BE2C (cell line): ENCODE results near the gene CEP120.
"Not testable (repeated sequence)": the region's sequence is repeated elsewhere in the genome, so short reads cannot be mapped to it uniquely, and the experiment has no call there.

Experiments used
- DNase-seq: peaks from one replicate; pipeline ENCODE4 v3.0.0-alpha.2; 2020
- H3K27me3 ChIP-seq: fragments of 250-450 bp; sonication (Bioruptor Pico); 2 replicates; pipeline ENCODE4 v1.5.1; 2020; ENCODE audit warnings: mild to moderate bottlenecking
- H3K36me3 ChIP-seq: fragments of 250-450 bp; sonication (Bioruptor Pico); 2 replicates; pipeline ENCODE4 v1.5.1; 2020; ENCODE audit warnings: mild to moderate bottlenecking
- H3K4me1 ChIP-seq: fragments of 250-450 bp; sonication (Bioruptor Pico); 2 replicates; pipeline ENCODE4 v1.5.1; 2020
- H3K4me3 ChIP-seq: 2 replicates; pipeline ENCODE4 v1.5.1; 2011; ENCODE audit warnings: low read depth, low read length
- H3K9me3 ChIP-seq: fragments of 250-450 bp; sonication (Bioruptor Pico); 2 replicates; pipeline ENCODE4 v1.5.1; 2020
- CTCF ChIP-seq: IDR thresholded peaks from 2 replicates; pipeline ENCODE4 v1.5.1; 2012; ENCODE audit warnings: mild to moderate bottlenecking, low read depth, low read length

Gene CEP120

GRCh38 chr5:123434796-123435195 lies 11.6 kb upstream of the CEP120 start:
- no peak for TF ChIP-seq CTCF

GRCh38 chr5:123433596-123433995 lies 10.4 kb upstream of the CEP120 start:
- TF ChIP-seq CTCF = no peak
- Histone ChIP-seq H3K9me3 (no peaks in the 10 kb centered on the region), H3K4me1 (no peaks in the 10 kb centered on the region), H3K27me3 (no peaks in the 10 kb centered on the region), H3K4me3 (no peak overlapping the region), H3K36me3 (no peaks in the 10 kb centered on the region)
- DNase-seq = no peak

More at GRCh38 chr5:123434796-123435195, 11.6 kb upstream of the CEP120 start:
- H3K4me3 ChIP-seq = no peak overlapping the region
- H3K9me3 ChIP-seq = no peaks in the 10 kb centered on the region
- DNase-seq = no peak
- H3K4me1 ChIP-seq = no peaks in the 10 kb centered on the region
- H3K36me3 ChIP-seq = no peaks in the 10 kb centered on the region
- H3K27me3 ChIP-seq = no peaks in the 10 kb centered on the region

DNA sequence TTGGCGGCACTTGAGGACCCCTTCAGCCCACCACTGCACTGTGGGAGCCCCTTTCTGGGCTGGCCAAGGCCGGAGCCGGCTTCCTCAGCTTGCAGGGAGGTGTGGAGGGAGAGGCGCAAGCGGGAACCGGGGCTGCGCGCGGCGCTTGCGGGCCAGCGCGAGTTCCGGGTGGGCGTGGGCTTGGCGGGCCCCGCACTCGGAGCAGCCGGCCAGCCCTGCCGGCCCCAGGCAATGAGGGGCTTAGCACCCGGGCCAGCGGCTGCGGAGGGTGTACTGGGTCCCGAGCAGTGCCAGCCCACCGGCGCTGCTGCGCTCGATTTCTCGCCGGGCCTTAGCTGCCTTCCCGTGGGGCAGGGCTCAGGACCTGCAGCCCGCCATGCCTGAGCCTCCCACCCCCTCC lies 7.2 kb upstream of the CEP120 start:
- DNase-seq, H3K4me1 ChIP-seq, H3K27me3 ChIP-seq, H3K36me3 ChIP-seq, H3K4me3 ChIP-seq, H3K9me3 ChIP-seq: not testable (repeated sequence)

DNA sequence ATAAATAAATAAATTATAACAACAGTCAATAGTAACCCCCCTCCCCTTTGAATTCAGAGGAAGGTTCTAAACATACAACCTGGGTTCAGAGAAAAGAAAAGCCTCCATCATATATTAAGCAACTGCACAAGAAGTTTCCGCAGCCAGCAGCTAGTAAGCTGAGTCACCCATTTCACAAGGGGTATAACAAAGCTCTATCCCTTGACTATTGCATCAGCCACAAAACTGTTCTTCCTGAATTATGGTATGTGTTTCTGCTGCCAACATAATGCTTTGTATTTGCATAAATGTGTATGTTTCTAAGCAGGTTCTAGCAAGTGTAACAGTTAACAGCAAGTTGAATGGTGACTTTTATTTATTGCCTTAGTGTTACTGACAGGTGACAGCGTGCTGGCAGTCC lies 6.8 kb upstream of the CEP120 start:
- DNase-seq = no peak
- Histone ChIP-seq H3K4me3 (no peak overlapping the region), H3K4me1 (no peaks in the 10 kb centered on the region), H3K9me3 (no peaks in the 10 kb centered on the region), H3K36me3 (no peaks in the 10 kb centered on the region), H3K27me3 (no peaks in the 10 kb centered on the region)
- TF ChIP-seq CTCF = no peak

DNA sequence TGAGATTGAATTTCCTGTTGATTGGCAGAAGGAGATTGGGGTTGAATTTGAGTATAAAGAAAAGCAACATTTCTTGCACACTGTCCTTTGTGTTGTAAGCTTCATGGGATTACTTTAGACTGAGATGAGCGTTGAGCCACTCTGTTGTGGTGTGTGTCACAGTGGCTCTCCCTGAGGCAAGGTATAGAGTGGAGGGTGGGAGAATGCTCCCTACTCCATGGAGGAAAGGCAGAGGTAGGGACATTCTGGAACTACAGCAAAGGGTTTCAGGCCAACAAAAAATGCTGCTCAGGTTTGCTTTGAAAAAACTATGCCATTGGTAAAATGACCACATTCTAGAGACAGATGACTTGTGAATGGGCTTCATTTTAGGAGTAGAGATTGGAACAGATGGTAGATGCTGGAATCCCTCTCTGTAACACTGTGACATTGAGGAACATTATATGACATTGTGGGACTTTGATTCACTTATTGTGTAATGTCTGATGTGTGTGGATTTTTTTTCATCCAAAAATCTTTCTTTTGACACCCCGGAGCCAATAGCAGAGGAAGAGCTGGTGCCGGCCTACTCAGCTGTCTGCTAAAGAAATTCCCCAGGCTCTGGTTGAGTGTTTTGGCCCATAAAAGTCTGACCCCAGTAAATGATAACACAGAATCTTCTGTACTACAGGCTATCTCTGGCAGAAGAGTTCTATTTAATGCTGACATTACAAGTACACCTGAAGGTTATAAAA lies 6.2 kb upstream of the CEP120 start:
- no peak for TF ChIP-seq CTCF
- no peaks in the 10 kb centered on the region for H3K9me3 ChIP-seq
- DNase-seq = no peak
- no peaks in the 10 kb centered on the region for H3K27me3 ChIP-seq
- H3K4me3 ChIP-seq = no peak overlapping the region
- no peaks in the 10 kb centered on the region for H3K4me1 ChIP-seq
- no peaks in the 10 kb centered on the region for H3K36me3 ChIP-seq

GRCh38 chr5:123428521-123429220 lies 5.5 kb upstream of the CEP120 start:
- no peaks in the 10 kb centered on the region for H3K27me3 ChIP-seq
- no peaks in the 10 kb centered on the region for H3K4me1 ChIP-seq
- DNase-seq = no peak
- no peak overlapping the region for H3K4me3 ChIP-seq
- H3K36me3 ChIP-seq = no peaks in the 10 kb centered on the region
- no peaks in the 10 kb centered on the region for H3K9me3 ChIP-seq
- no peak for TF ChIP-seq CTCF
